Measurements from ENCODE around the gene TRIM38. TPM values are rescaled to one million over a fixed set of nuclear protein-coding genes. Genes with fewer than 3 reads are reported as not detected.

The TRIM38 gene
- polyA plus RNA-seq, 4 donors, result 8.9 to 14.0 (median 9.5) TPM

Other genes with a start within 250 kb of the TRIM38 start
- 1 to 10 TPM in 3 of 4 donors, under 1 TPM in 1; 0.62 to 2.3 (median 1.6) TPM for gene SLC17A4, start 208.1 kb upstream of the TRIM38 start, polyA plus RNA-seq (ENCODE audit: insufficient read length in 4 of 4)
- gene SLC17A1, start 130.8 kb upstream of the TRIM38 start, polyA plus RNA-seq (ENCODE audit: insufficient read length in 4 of 4), result 10 to 100 TPM; 13.7 to 34.5 (median 30.8) TPM
- gene SLC17A3, start 88.6 kb upstream of the TRIM38 start, polyA plus RNA-seq (ENCODE audit: insufficient read length in 4 of 4), result 1 to 10 TPM in 2 of 4 donors, under 1 TPM in 2; 0.29 to 1.2 (median 1.00) TPM
- gene SLC17A2, start 32.1 kb upstream of the TRIM38 start, polyA plus RNA-seq (ENCODE audit: insufficient read length in 4 of 4), result 1 to 10 TPM in 1 of 4 donors, under 1 TPM in 3; 0.38 to 1.2 (median 0.64) TPM
- 1 to 10 TPM; 7.4 to 8.8 (median 8.2) TPM for gene HFE, start 124.6 kb downstream of the TRIM38 start, polyA plus RNA-seq (ENCODE audit: insufficient read length in 4 of 4)